Neutrophil (primary cell): ENCODE results near the gene PTGIS.

Experiments used
- H3K27ac ChIP-seq: fragments of 200-600 bp; sonication (generic); 2 replicates; pipeline ENCODE4 v1.5.1; 2016; ENCODE audit warnings: mild to moderate bottlenecking, moderate library complexity
- H3K27me3 ChIP-seq: fragments of 200-600 bp; sonication (generic); 2 replicates; pipeline ENCODE4 v1.6.0; 2016; ENCODE audit warnings: mild to moderate bottlenecking
- H3K36me3 ChIP-seq: fragments of 200-600 bp; sonication (generic); 2 replicates; pipeline ENCODE4 v1.5.1; 2017
- H3K4me1 ChIP-seq, 2 experiments: fragments of 200-600 bp in 1 of 2; sonication (generic) in 1 of 2; 1 replicate in 1 of 2; 2 replicates in 1 of 2; pipeline versions ENCODE4 v1.5.1 to v1.6.1; 2013 to 2016; ENCODE audit warnings: low read depth in 1 of 2, low read length in 1 of 2, mild to moderate bottlenecking in 1 of 2, moderate library complexity in 1 of 2; ENCODE audit not compliant: control insufficient read depth in 1 of 2, insufficient read depth in 1 of 2
- H3K4me3 ChIP-seq, 2 experiments: fragments of 200-600 bp in 1 of 2; sonication (generic) in 1 of 2; 1 replicate in 1 of 2; 2 replicates in 1 of 2; pipeline ENCODE4 v1.5.1; 2013 to 2016; ENCODE audit warnings: low read depth in 1 of 2, low read length in 1 of 2, mild to moderate bottlenecking in 1 of 2, moderate library complexity in 1 of 2
- H3K9me3 ChIP-seq: fragments of 200-600 bp; sonication (generic); 2 replicates; pipeline ENCODE4 v1.5.1; 2016
- CTCF ChIP-seq: fragments of 200-600 bp; sonication (generic); IDR thresholded peaks from 2 replicates; pipeline ENCODE4 v1.5.1; 2016; ENCODE audit warnings: antibody characterized with exemption

The PTGIS gene

GRCh38 chr20:49461894-49462620 is 105.9 kb downstream of the PTGIS start:
- H3K27me3 ChIP-seq, result peaks cover 44% of the 10 kb centered on the region

GRCh38 chr20:49460916-49461315 is 107.0 kb downstream of the PTGIS start:
- H3K9me3 ChIP-seq, result no peaks in the 10 kb centered on the region
- no peaks in the 10 kb centered on the region for H3K4me1 ChIP-seq
- peaks cover 47% of the 10 kb centered on the region for H3K27me3 ChIP-seq
- no peak overlapping the region for H3K4me3 ChIP-seq
- H3K27ac ChIP-seq, result no peak overlapping the region
- H3K36me3 ChIP-seq, result no peaks in the 10 kb centered on the region
- TF ChIP-seq CTCF, result no peak

More at GRCh38 chr20:49461894-49462620, 105.9 kb downstream of the PTGIS start:
- H3K27ac ChIP-seq, result no peak overlapping the region
- H3K36me3 ChIP-seq, result no peaks in the 10 kb centered on the region
- no peaks in the 10 kb centered on the region for H3K4me1 ChIP-seq
- TF ChIP-seq CTCF, result no peak
- H3K9me3 ChIP-seq, result no peaks in the 10 kb centered on the region
- H3K4me3 ChIP-seq, result no peak overlapping the region

GRCh38 chr20:49460131-49460530 is 107.8 kb downstream of the PTGIS start:
- Histone ChIP-seq H3K27ac (no peak overlapping the region), H3K27me3 (peaks cover 47% of the 10 kb centered on the region), H3K4me1 (no peaks in the 10 kb centered on the region), H3K4me3 (no peak overlapping the region), H3K9me3 (no peaks in the 10 kb centered on the region), H3K36me3 (no peaks in the 10 kb centered on the region)
- no peak for TF ChIP-seq CTCF

GRCh38 chr20:49459684-49460083 is 108.3 kb downstream of the PTGIS start:
- no peak for TF ChIP-seq CTCF
- Histone ChIP-seq H3K4me1 (no peaks in the 10 kb centered on the region), H3K9me3 (no peaks in the 10 kb centered on the region), H3K4me3 (no peak overlapping the region), H3K36me3 (no peaks in the 10 kb centered on the region), H3K27ac (no peak overlapping the region), H3K27me3 (peaks cover 47% of the 10 kb centered on the region)

GRCh38 chr20:49457444-49457843 is 110.5 kb downstream of the PTGIS start:
- no peak for TF ChIP-seq CTCF

More at GRCh38 chr20:49457444-49457843, 110.5 kb downstream of the PTGIS start:
- Histone ChIP-seq H3K27ac (no peak overlapping the region), H3K27me3 (peaks cover 42% of the 10 kb centered on the region), H3K36me3 (no peaks in the 10 kb centered on the region), H3K9me3 (no peaks in the 10 kb centered on the region), H3K4me3 (no peak overlapping the region), H3K4me1 (no peaks in the 10 kb centered on the region)
